GM21529 (cell line): ENCODE data around the gene PITPNM3.

Experiments used
- ATAC-seq: cut with Tn5 transposase; IDR thresholded peaks from one replicate; pipeline ENCODE4 v1.9.1; 2021; ENCODE audit not compliant: unreplicated experiment

The PITPNM3 gene

DNA sequence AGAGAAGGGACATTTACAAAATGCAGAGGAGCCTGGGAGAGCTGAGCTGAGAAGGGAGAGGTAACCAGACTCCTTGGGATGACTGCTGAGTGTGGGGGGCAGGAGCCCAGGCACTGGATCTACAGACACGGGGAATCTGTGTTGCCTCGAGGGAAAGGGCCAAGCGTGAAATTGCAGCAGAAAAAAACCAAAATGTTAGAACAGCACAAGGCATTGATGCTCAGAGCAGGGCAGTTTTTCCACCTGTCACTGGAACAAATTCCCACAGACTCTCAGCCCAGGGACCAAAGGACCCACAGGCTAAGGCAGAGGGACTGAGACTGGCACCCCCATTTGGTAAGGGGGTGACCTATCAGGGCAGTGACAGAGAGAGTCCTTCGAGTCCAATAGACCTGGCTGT lies 2.0 kb downstream of the PITPNM3 start:
- no peak for ATAC-seq

- no peak for ATAC-seq
These were observed 4.4 kb downstream of the PITPNM3 start for GRCh38 chr17:6551869-6552531.

- ATAC-seq = no peak
These were observed 5.0 kb downstream of the PITPNM3 start for GRCh38 chr17:6551356-6551755.

GRCh38 chr17:6549384-6550036 lies 6.8 kb downstream of the PITPNM3 start:
- ATAC-seq = no peak

DNA sequence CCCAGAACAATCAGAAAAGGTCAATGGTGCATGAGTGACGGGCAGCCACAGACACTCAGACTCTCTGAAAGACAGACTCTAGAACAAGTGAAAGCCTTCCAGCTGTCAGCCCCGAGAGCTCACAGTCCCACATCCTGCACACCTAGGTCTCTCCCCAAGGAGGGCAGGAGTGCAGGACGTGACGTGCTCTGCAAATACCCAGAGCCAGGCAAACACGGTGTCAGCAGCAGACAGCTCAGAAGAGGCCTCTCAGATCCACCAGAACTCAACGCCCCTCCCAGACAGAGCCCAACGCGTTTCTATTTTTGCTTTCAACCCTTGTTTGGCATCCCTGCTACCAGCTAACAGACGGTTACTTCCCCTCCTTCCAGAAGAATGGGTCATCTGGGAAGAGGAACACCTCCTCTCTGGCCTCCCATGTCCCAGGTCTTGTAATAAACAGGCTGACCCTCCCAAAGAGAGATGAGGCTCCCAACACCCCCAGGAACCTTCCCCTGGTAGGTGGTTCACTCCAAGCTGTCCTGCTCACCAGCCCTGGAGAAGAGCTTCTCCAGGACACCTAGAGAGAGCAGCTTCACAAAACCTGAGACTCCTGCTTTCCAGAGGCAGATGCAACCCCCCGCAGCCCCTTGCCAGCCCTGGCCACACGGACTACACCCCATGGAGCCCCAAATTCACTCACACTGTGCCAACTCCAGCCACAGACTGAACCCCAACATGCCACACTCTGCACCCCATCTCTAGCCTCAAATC lies 7.6 kb downstream of the PITPNM3 start:
- peak; percentile 65 for ATAC-seq

DNA sequence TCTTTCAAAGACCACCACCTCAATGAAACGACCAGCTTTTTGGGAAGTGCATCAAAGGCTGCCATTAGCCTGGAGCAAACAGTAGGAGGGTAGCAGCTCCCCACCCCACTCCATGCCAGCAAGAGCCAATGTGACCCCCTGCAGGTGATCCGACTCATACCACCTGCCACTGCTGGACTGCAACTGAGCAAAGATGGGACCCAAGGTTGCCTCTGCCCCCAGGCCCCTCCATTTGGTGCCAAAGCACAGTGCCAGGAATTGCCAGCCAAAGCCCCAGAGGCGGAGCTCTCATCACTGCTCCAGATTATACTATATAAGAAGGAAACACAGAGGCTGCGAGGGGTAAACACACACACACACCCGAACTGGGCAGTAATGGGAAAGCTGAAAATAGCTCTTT lies 8.3 kb downstream of the PITPNM3 start:
- no peak for ATAC-seq

GRCh38 chr17:6547336-6547735 lies 9.0 kb downstream of the PITPNM3 start:
- ATAC-seq = no peak

GRCh38 chr17:6546069-6546718 lies 10.2 kb downstream of the PITPNM3 start:
- no peak for ATAC-seq

- no peak for ATAC-seq
These were observed 11.1 kb downstream of the PITPNM3 start for GRCh38 chr17:6545291-6545690.

DNA sequence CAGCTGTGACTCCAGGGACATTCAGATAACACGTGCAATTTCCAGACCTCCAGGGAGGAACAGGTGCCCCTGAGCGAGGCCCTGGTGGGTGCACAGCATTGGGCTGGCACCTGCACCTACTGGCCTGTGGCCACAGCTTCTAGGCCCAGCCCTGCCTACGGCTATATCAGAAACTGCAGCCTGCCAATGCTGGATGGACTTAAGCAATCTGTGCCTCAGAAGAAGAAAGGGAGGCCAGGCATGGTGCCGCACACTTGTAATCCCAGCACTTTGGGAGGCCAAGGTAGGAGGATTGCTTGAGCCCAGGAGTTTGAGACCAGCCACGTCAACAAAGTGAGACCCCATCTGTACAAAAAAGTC lies 12.4 kb downstream of the PITPNM3 start:
- no peak for ATAC-seq

GRCh38 chr17:6543079-6544010 lies 13.0 kb downstream of the PITPNM3 start:
- ATAC-seq = no peak

DNA sequence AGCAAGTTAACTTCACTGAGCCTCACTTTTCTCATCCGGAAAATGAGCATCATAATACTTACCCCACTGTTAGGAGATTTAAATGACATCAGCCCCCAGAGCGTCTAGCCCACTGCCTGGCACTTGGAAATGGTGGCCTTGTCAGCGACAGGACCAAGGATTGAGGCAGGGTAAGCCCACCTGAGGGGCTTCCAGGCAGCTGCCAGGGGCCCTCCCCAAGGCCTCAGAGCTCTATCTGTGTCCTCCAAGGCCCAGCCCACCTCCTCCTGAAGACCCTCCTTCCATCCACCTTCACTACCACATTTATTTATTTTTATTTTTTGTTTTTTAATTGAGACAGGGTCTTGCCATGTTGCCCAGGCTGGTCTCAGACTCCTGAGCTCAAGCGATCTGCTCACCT lies 13.8 kb downstream of the PITPNM3 start:
- ATAC-seq = no peak

DNA sequence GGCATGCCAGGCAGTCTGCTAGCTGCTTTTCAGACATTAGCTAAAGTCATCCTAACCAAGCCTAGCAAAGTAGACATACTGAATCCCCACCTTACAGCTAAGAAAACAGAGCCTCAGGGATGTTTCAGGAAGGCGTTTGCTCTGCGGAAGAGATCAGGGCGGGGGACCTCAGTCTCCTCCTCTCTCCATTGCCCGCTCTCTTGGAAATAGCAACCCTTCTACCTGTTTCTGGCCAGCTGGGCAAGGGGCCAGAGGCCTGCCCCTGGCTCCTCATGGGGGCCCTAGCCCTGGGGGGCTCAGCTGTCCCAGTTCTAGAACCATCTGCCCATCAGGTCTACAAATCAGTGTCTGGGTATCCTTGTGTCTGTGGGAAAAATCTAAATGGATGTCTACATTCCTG lies 14.5 kb downstream of the PITPNM3 start:
- ATAC-seq = no peak

DNA sequence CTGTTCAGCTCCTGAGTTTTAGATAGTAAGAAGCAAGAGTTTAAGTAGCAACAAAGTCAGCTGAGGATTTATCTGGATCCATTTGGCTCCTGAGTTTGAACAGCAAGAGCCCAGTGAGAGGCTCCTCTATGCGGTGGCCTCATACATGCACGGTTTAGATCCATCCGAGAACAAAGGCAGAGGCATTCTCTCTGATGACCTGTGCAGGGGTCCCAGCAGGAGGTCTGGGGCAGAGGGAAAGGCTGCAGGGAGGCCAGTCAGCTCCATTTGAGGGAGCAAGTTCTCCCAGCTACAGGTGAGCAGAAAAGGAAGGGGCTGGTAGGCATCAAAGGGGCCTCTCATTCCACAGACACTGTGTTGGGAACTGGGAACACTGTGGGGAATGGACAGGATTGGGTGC lies 16.5 kb downstream of the PITPNM3 start:
- ATAC-seq = no peak

DNA sequence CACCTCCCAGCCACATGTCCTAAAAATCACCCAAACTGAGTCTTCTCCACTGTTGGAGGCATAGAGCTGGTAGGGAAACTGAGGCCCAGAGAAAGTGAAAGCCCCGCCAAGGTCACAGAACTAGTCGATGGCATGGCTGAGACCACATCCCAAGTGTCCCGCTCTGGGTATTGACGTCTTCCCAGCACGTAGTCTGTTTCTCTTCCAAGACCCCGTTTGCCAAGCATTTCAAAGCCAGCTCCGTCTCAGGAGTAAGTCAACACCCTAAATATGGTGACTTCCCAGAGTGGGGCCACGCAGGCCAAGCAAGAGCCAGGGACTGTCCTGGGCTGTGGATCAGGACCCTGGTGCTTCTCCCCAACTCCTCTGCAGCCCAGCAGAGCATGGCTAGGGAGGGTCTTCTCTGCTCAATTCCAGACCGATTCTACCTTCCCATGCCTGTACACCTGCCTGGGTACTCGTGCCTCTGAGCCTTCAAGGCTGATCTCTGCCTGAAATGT lies 19.7 kb downstream of the PITPNM3 start:
- ATAC-seq = no peak

DNA sequence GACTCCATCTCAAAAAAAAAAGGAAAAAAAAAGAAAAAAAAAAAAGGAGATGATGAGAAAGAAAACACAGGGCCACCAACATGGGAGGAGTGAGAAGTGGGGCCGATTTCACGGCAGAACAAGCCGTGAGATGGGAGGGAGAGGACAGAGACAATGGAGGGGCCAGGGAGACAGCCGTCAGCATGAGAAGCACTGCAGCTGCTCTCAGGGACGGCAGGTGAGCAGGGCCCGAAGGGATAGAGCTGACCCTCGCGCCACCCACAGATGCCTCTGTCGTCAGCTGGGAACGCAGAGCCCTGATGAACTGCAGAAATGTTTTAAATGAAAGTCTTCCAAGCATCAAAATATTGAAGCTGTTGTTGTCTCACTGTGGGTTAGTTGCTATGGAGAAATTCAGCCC lies 20.3 kb downstream of the PITPNM3 start:
- no peak for ATAC-seq

DNA sequence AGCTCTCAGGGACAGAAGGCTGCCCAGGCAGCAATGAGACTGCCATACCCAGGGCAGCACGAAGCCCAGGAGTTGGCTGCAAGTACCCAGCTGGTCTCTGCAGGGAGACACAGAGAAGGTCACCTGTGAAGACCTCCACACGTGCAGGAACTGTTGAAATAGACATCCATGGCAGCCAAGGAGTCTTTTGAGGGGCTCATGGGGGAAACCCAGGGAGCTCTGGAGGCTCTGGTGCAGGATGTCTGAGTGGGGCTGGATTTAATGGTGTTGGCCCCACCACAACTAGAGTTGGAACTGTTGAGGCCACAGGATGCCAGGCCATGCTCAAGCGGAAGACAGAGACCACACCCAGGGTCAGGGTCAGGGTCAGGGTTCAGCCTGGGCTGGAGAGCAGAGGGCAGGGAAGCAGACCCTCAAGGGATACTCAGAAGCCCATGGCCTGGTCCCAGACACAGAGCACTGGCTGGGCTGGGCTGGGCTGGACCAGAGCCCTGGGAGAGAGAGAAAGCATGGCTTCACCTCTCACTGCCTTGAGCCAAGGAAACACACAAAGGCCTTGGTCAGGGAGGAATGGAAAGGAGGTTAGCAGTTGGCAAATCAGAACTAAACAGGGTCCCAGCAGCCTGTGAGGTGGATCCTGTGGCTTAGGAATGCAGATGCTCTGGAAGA lies 21.4 kb downstream of the PITPNM3 start:
- ATAC-seq = no peak

DNA sequence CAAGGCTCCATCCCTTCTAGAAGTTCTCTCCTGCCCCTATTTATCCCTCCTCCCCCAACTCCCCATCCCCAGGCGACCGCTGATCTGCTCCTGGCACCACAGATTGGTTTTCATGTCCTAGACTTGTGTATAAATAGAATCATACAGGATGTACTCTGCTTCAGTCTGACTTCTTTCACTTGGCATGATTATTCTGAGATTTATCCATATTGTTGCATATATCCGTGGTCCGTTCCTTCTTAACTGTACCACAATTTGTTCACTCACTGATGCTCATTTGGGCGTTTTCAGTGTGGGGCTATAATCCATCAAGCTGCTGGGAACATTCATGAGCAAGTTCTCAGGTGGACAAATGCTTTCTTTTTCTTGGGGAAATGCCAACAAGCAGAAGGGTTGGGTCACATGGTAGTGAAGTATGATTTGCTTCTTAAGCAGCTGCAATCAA lies 23.9 kb downstream of the PITPNM3 start:
- no peak for ATAC-seq

DNA sequence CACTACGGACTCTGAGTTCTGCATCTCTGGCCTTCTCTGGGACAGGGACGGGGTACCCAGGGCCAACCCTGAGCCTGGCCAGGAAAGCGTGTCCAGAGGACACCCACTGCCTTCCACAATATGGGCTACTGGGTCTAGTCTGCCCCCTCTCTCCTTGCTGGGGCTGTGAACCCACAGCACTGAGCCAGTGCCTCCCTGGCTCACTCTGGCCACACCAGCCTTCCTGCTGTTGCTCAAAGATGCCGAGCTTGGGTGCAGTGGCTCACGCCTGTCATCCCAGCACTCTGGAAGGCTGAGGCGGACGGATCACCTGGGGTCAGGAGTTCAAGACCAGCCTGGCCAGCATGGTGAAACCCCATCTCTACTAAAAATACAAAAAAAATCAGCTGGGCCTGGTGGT lies 24.8 kb downstream of the PITPNM3 start:
- ATAC-seq = no peak

- ATAC-seq = no peak
These were observed 25.9 kb downstream of the PITPNM3 start for GRCh38 chr17:6530324-6530920.
